Measurements from ENCODE around the gene CALHM2. TPM values are rescaled to one million over a fixed set of nuclear protein-coding genes. Genes with fewer than 3 reads are reported as not detected.

Gene CALHM2
- total RNA-seq, 3 donors from 2014 or later, result 38.9 to 98.3 (median 58.3) TPM

- Histone ChIP-seq H3K4me1 (peaks cover 16 to 21% of the 10 kb centered on the region in 2 donors), H3K36me3 (no peaks in the 10 kb centered on the region), H3K9me3 (no peaks in the 10 kb centered on the region), H3K27ac (peak overlapping the region; percentile 83 to 97), H3K4me3 (peak overlapping the region; percentile 68 to 91 (median 79)), H3K27me3 (no peaks in the 10 kb centered on the region)
- intact Hi-C loops (cut with DNase I; ENCODE audit: low total_unique reads), result no loop called here
- DNase-seq (ENCODE audit: low spot score in 2 of 2), result no peak
- no peak for TF ChIP-seq CTCF (IDR thresholded peaks at IDR 0.05)
- no peak for TF ChIP-seq POLR2A (IDR thresholded peaks at IDR 0.05)
- no peak for TF ChIP-seq POLR2AphosphoS5 (IDR thresholded peaks at IDR 0.05)
Observed at GRCh38 chr10:103449208-103450144, 2.7 kb downstream of the CALHM2 start.

GRCh38 chr10:103448746-103449145, 3.4 kb downstream of the CALHM2 start:
- H3K27me3 ChIP-seq, result no peaks in the 10 kb centered on the region
- peaks cover 16 to 21% of the 10 kb centered on the region in 2 donors for H3K4me1 ChIP-seq
- TF ChIP-seq CTCF (IDR thresholded peaks at IDR 0.05), result no peak
- no peak for TF ChIP-seq POLR2A (IDR thresholded peaks at IDR 0.05)
- TF ChIP-seq POLR2AphosphoS5 (IDR thresholded peaks at IDR 0.05), result peak in 2 of 3 donors; percentile 35 to 74
- H3K36me3 ChIP-seq, result no peaks in the 10 kb centered on the region
- no peak for DNase-seq (ENCODE audit: low spot score in 2 of 2)
- intact Hi-C loops (cut with DNase I; ENCODE audit: low total_unique reads), result no loop called here
- H3K4me3 ChIP-seq, result peak overlapping the region in 2 of 3 donors; percentile 79 to 91
- H3K27ac ChIP-seq, result peak overlapping the region; percentile 83 to 97
- no peaks in the 10 kb centered on the region for H3K9me3 ChIP-seq

GRCh38 chr10:103447187-103447586, 5.0 kb downstream of the CALHM2 start:
- intact Hi-C loops (cut with DNase I; ENCODE audit: low total_unique reads), result no loop called here
- Histone ChIP-seq H3K9me3 (no peaks in the 10 kb centered on the region), H3K27ac (peak overlapping the region; percentile 83 to 94), H3K36me3 (no peaks in the 10 kb centered on the region), H3K4me1 (peaks cover 13 to 21% of the 10 kb centered on the region in 2 donors), H3K4me3 (no peak overlapping the region), H3K27me3 (no peaks in the 10 kb centered on the region)
- DNase-seq (ENCODE audit: low spot score in 2 of 2), result no peak
- TF ChIP-seq POLR2AphosphoS5 (IDR thresholded peaks at IDR 0.05) (no peak), POLR2A (IDR thresholded peaks at IDR 0.05) (no peak)

GRCh38 chr10:103445767-103446567, 6.2 kb downstream of the CALHM2 start:
- Histone ChIP-seq H3K27ac (peak overlapping the region; percentile 83 to 94), H3K36me3 (no peaks in the 10 kb centered on the region), H3K4me1 (peaks cover 13 to 21% of the 10 kb centered on the region in 2 donors), H3K27me3 (no peaks in the 10 kb centered on the region), H3K9me3 (no peaks in the 10 kb centered on the region), H3K4me3 (no peak overlapping the region)
- intact Hi-C loops (cut with DNase I; ENCODE audit: low total_unique reads), result no loop called here
- DNase-seq (ENCODE audit: low spot score in 2 of 2), result peak in 1 of 2 donors; percentile 55
- TF ChIP-seq POLR2A (IDR thresholded peaks at IDR 0.05) (no peak), POLR2AphosphoS5 (IDR thresholded peaks at IDR 0.05) (peak in 2 of 3 donors; percentile 65 to 76), CTCF (IDR thresholded peaks at IDR 0.05) (no peak)

GRCh38 chr10:103445366-103445765, 6.8 kb downstream of the CALHM2 start:
- H3K36me3 ChIP-seq, result no peaks in the 10 kb centered on the region
- peaks cover 13 to 17% of the 10 kb centered on the region in 2 donors for H3K4me1 ChIP-seq
- H3K9me3 ChIP-seq, result no peaks in the 10 kb centered on the region
- intact Hi-C loops (cut with DNase I; ENCODE audit: low total_unique reads), result no loop called here
- TF ChIP-seq POLR2AphosphoS5 (IDR thresholded peaks at IDR 0.05) (no peak), POLR2A (IDR thresholded peaks at IDR 0.05) (no peak), CTCF (IDR thresholded peaks at IDR 0.05) (no peak)
- H3K4me3 ChIP-seq, result no peak overlapping the region
- H3K27me3 ChIP-seq, result no peaks in the 10 kb centered on the region
- DNase-seq (ENCODE audit: low spot score in 2 of 2), result no peak
- H3K27ac ChIP-seq, result peak overlapping the region; percentile 83 to 94

Measured in breast epithelium (tissue), 4 donors.